BE2C (cell line): ENCODE results near the gene U2SURP.

Experiments used
- DNase-seq: peaks from one replicate; pipeline ENCODE4 v3.0.0-alpha.2; 2020
- H3K27me3 ChIP-seq: fragments of 250-450 bp; sonication (Bioruptor Pico); 2 replicates; pipeline ENCODE4 v1.5.1; 2020; ENCODE audit warnings: mild to moderate bottlenecking
- H3K36me3 ChIP-seq: fragments of 250-450 bp; sonication (Bioruptor Pico); 2 replicates; pipeline ENCODE4 v1.5.1; 2020; ENCODE audit warnings: mild to moderate bottlenecking
- H3K4me1 ChIP-seq: fragments of 250-450 bp; sonication (Bioruptor Pico); 2 replicates; pipeline ENCODE4 v1.5.1; 2020
- H3K4me3 ChIP-seq: 2 replicates; pipeline ENCODE4 v1.5.1; 2011; ENCODE audit warnings: low read depth, low read length
- H3K9me3 ChIP-seq: fragments of 250-450 bp; sonication (Bioruptor Pico); 2 replicates; pipeline ENCODE4 v1.5.1; 2020
- TF ChIP-seq, protein P1 (sequence below): IDR thresholded peaks from 2 replicates; pipeline ENCODE4 v1.5.1; 2012; ENCODE audit warnings: mild to moderate bottlenecking, low read depth, low read length

The U2SURP gene

GRCh38 chr3:142990721-142991120 lies 10.6 kb upstream of the U2SURP start:
- Histone ChIP-seq H3K9me3 (no peaks in the 10 kb centered on the region), H3K4me3 (no peak overlapping the region), H3K4me1 (no peaks in the 10 kb centered on the region), H3K36me3 (no peaks in the 10 kb centered on the region), H3K27me3 (no peaks in the 10 kb centered on the region)
- DNase-seq, result no peak
- TF ChIP-seq, protein P1, sequence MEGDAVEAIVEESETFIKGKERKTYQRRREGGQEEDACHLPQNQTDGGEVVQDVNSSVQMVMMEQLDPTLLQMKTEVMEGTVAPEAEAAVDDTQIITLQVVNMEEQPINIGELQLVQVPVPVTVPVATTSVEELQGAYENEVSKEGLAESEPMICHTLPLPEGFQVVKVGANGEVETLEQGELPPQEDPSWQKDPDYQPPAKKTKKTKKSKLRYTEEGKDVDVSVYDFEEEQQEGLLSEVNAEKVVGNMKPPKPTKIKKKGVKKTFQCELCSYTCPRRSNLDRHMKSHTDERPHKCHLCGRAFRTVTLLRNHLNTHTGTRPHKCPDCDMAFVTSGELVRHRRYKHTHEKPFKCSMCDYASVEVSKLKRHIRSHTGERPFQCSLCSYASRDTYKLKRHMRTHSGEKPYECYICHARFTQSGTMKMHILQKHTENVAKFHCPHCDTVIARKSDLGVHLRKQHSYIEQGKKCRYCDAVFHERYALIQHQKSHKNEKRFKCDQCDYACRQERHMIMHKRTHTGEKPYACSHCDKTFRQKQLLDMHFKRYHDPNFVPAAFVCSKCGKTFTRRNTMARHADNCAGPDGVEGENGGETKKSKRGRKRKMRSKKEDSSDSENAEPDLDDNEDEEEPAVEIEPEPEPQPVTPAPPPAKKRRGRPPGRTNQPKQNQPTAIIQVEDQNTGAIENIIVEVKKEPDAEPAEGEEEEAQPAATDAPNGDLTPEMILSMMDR, result no peak

DNA sequence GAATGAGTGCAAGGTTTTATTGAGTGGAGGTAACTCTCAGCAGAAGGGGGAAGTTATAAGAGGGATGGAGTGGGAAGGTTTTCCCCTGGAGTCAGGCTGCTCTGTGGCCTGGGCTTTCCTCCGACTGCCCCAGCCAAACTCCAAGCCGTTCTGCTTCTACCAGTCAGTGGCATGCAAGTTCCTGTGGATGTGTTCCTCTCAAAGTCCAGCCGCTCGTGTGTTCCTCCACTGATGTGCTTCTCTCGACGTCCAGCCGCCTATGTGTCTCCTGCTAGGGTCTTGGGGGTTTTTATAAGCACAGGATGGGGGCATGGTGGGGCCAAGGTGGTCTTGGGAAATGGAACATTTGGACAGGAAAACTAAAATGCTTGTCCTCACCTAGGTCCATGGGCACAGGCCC lies 9.0 kb upstream of the U2SURP start:
- Histone ChIP-seq H3K9me3 (no peaks in the 10 kb centered on the region), H3K4me3 (no peak overlapping the region), H3K27me3 (no peaks in the 10 kb centered on the region), H3K36me3 (no peaks in the 10 kb centered on the region), H3K4me1 (no peaks in the 10 kb centered on the region)
- TF ChIP-seq, protein P1, result no peak
- no peak for DNase-seq

- no peaks in the 10 kb centered on the region for H3K4me1 ChIP-seq
Measured at GRCh38 chr3:142993958-142994442, 7.4 kb upstream of the U2SURP start.

GRCh38 chr3:142997330-142997729 lies 4.0 kb upstream of the U2SURP start:
- no peaks in the 10 kb centered on the region for H3K9me3 ChIP-seq
- no peak for DNase-seq
- no peaks in the 10 kb centered on the region for H3K27me3 ChIP-seq
- H3K4me1 ChIP-seq, result no peaks in the 10 kb centered on the region
- TF ChIP-seq, protein P1, result no peak
- no peak overlapping the region for H3K4me3 ChIP-seq
- no peaks in the 10 kb centered on the region for H3K36me3 ChIP-seq

More at GRCh38 chr3:142993958-142994442, 7.4 kb upstream of the U2SURP start:
- TF ChIP-seq, protein P1, result peak; percentile 75
- H3K27me3 ChIP-seq, result no peaks in the 10 kb centered on the region
- peak; percentile 72 for DNase-seq
- no peaks in the 10 kb centered on the region for H3K9me3 ChIP-seq
- no peaks in the 10 kb centered on the region for H3K36me3 ChIP-seq
- H3K4me3 ChIP-seq, result no peak overlapping the region

- Histone ChIP-seq H3K4me3 (no peak overlapping the region), H3K9me3 (no peaks in the 10 kb centered on the region), H3K4me1 (no peaks in the 10 kb centered on the region), H3K27me3 (no peaks in the 10 kb centered on the region), H3K36me3 (no peaks in the 10 kb centered on the region)
- TF ChIP-seq, protein P1, result no peak
- DNase-seq, result no peak
Measured at GRCh38 chr3:142998439-142998838, 2.9 kb upstream of the U2SURP start.

DNA sequence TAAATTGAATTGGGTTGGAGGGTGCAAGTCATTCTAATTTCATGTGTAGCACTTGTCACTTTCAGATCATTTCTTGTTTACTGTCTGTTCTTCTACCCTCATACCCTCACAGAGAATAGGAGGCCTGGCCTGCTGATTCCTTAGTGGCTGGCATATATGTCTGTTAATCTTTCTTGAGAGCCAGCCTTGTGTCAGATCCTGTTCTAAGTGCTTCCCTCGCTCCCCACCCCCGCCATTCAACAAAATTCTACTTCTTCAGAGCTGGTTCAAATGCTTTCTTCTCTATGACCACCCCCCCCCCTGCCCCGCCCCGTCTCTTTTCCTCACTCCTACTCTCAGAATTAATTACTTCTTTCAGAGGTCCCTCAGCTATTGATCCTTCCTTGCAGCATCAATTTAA lies 1.5 kb upstream of the U2SURP start:
- no peaks in the 10 kb centered on the region for H3K36me3 ChIP-seq
- no peak overlapping the region for H3K4me3 ChIP-seq
- DNase-seq, result no peak
- no peaks in the 10 kb centered on the region for H3K27me3 ChIP-seq
- TF ChIP-seq, protein P1, result no peak
- no peaks in the 10 kb centered on the region for H3K4me1 ChIP-seq
- no peaks in the 10 kb centered on the region for H3K9me3 ChIP-seq
